Measurements from ENCODE around the gene ING5.
"Not testable (repeated sequence)": the region's sequence is repeated elsewhere in the genome, so short reads cannot be mapped to it uniquely, and the experiment has no call there.

The ING5 gene

GRCh38 chr2:241729868-241730267 lies 28.0 kb downstream of the ING5 start:
- TF ChIP-seq CTCF (IDR thresholded peaks at IDR 0.05; ENCODE audit: low read length, missing control alignments), result no peak
- no peak overlapping the region for H3K4me3 ChIP-seq (replicated peaks; ENCODE audit: low read depth, low read length)
- no peak for DNase-seq (ENCODE audit: low read depth)

DNA sequence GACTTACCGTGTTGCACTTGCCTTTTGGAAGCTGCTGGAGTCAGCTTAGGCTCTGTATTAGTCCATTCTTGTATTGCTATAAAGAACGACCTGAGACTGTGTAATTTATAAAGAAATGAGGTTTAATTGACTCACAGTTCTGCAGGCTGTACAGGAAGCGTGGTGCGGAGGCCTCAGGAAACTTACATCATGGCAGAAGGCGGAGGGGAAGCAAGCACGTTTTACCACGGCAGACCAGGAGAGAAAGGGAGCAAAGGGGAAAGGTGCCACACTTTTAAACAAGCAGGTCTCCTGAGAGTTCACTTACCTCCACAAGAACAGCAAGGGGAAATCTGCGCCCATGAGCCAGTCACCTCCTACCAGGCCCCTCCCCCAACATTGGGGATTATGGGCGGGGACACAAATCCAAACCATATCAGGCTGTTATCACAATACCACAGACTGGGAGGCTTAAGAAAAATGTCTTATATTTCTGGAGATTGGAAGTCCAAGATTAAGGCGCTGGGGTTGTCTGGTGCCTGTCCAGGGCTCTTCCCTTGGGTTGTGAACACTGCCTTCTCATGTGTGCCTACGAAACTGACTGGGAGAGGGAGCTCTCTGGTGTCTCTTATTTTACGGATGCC lies 28.9 kb downstream of the ING5 start:
- no peak for TF ChIP-seq CTCF (IDR thresholded peaks at IDR 0.05; ENCODE audit: low read length, missing control alignments)
- no peak for DNase-seq (ENCODE audit: low read depth)

GRCh38 chr2:241732513-241733186 lies 30.8 kb downstream of the ING5 start:
- peak; percentile 37 for TF ChIP-seq CTCF (IDR thresholded peaks at IDR 0.05; ENCODE audit: low read length, missing control alignments)
- peak; percentile 67 for DNase-seq (ENCODE audit: low read depth)
- not testable (repeated sequence) for H3K4me3 ChIP-seq (replicated peaks; ENCODE audit: low read depth, low read length)

More for the DNA sequence above, 28.9 kb downstream of the ING5 start:
- H3K4me3 ChIP-seq (replicated peaks; ENCODE audit: low read depth, low read length), result no peak overlapping the region

DNA sequence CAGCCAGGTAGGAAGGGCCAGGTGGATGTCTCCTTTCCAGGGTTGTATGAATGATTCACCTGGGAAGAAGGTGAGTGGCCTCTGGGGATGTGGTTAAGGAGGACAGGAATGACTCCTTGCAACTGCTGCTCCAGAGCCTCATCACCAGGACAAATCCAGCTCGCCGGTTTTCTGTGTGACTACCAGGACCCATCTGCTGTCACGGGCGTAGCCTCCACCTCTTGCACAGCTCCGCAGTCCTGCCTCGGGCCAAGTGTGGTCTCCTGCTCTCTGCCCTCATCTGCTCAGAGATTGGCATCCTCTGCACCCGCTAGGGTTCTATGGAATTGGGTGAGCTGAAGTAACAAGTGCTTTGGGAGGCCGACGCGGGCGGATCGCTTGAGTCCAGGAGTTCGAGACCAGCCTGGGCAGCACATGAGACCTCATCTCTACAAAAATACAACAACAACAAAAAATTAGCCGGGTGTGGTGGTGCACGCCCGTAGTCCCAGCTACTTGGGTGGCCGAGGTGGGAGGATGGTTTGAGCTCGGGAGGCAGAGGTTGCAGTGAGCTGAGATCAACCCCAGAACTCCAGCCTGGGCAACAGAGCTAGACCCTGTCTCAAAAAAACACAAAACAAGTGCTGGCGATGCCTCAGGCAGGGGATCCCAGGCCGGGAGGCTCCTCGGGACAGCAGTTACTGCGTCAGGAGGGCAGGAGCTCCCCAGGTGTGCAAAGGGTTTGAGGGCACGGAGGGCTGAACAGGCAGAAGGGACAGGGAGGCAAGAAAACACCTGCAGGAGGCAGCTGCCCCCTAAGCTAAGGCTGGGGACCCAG lies 31.8 kb downstream of the ING5 start:
- no peak for DNase-seq (ENCODE audit: low read depth)
- H3K4me3 ChIP-seq (replicated peaks; ENCODE audit: low read depth, low read length), result peak overlapping the region; percentile 48
- TF ChIP-seq CTCF (IDR thresholded peaks at IDR 0.05; ENCODE audit: low read length, missing control alignments), result no peak

- no peak for TF ChIP-seq CTCF (IDR thresholded peaks at IDR 0.05; ENCODE audit: low read length, missing control alignments)
- peak overlapping the region; percentile 48 for H3K4me3 ChIP-seq (replicated peaks; ENCODE audit: low read depth, low read length)
- no peak for DNase-seq (ENCODE audit: low read depth)
Observed at GRCh38 chr2:241734208-241734466, 32.3 kb downstream of the ING5 start.

- peak; percentile 82 for DNase-seq (ENCODE audit: low read depth)
- H3K4me3 ChIP-seq (replicated peaks; ENCODE audit: low read depth, low read length), result peak within 1 kb of the TSS; percentile 74
- TF ChIP-seq CTCF (IDR thresholded peaks at IDR 0.05; ENCODE audit: low read length, missing control alignments), result no peak
Observed at GRCh38 chr2:241734467-241735208, 32.8 kb downstream of the ING5 start, which contains the start of gene D2HGDH. Gene D2HGDH (plus strand): TSS chr2:241734630. CDS start chr2:241735225, 595 bp downstream.

All from fibroblast of pulmonary artery (primary cell).